Femur (tissue), 1 donor: ENCODE data around the gene MB21D2.

Experiments used
- DNase-seq: peaks from one replicate; pipeline ENCODE4 v3.0.0-alpha.2; 2017

Gene MB21D2

GRCh38 chr3:192830291-192831110, 87.2 kb downstream of the MB21D2 start:
- DNase-seq = no peak

- no peak for DNase-seq
These were observed 89.6 kb downstream of the MB21D2 start for GRCh38 chr3:192827863-192828594.

- DNase-seq = no peak
These were observed 90.4 kb downstream of the MB21D2 start for GRCh38 chr3:192827208-192827607.

GRCh38 chr3:192826214-192827006, 91.2 kb downstream of the MB21D2 start:
- DNase-seq = no peak

GRCh38 chr3:192825657-192826200, 91.9 kb downstream of the MB21D2 start:
- DNase-seq = no peak

GRCh38 chr3:192825216-192825615, 92.4 kb downstream of the MB21D2 start:
- DNase-seq = no peak

- no peak for DNase-seq
These were observed 93.3 kb downstream of the MB21D2 start for GRCh38 chr3:192824313-192824712.

- no peak for DNase-seq
These were observed 96.5 kb downstream of the MB21D2 start for GRCh38 chr3:192821161-192821560.

- no peak for DNase-seq
These were observed 97.5 kb downstream of the MB21D2 start for GRCh38 chr3:192820161-192820560.

GRCh38 chr3:192819001-192819569, 98.6 kb downstream of the MB21D2 start:
- DNase-seq = no peak

GRCh38 chr3:192818126-192818525, 99.5 kb downstream of the MB21D2 start:
- no peak for DNase-seq

GRCh38 chr3:192817506-192817905, 100.2 kb downstream of the MB21D2 start:
- DNase-seq = no peak

GRCh38 chr3:192817053-192817452, 100.6 kb downstream of the MB21D2 start:
- DNase-seq = no peak

GRCh38 chr3:192816351-192816750, 101.3 kb downstream of the MB21D2 start:
- no peak for DNase-seq

GRCh38 chr3:192812743-192813383, 104.8 kb downstream of the MB21D2 start:
- peak; percentile 47 for DNase-seq

GRCh38 chr3:192805711-192806110, 111.9 kb downstream of the MB21D2 start:
- DNase-seq = no peak

GRCh38 chr3:192804502-192804901, 113.2 kb downstream of the MB21D2 start:
- no peak for DNase-seq

GRCh38 chr3:192802957-192803899, 114.4 kb downstream of the MB21D2 start:
- peak; percentile 34 for DNase-seq

- no peak for DNase-seq
These were observed 115.7 kb downstream of the MB21D2 start for GRCh38 chr3:192801985-192802384.

GRCh38 chr3:192799721-192800120, 117.9 kb downstream of the MB21D2 start:
- DNase-seq = no peak

GRCh38 chr3:192795021-192795420, 122.6 kb downstream of the MB21D2 start:
- DNase-seq = no peak
